ENCODE data around the gene CNTNAP5. TPM values are rescaled to one million over a fixed set of nuclear protein-coding genes. Genes with fewer than 3 reads are reported as not detected.

The CNTNAP5 gene
- total and polyA plus RNA-seq, 4 donors = not detected

DNA sequence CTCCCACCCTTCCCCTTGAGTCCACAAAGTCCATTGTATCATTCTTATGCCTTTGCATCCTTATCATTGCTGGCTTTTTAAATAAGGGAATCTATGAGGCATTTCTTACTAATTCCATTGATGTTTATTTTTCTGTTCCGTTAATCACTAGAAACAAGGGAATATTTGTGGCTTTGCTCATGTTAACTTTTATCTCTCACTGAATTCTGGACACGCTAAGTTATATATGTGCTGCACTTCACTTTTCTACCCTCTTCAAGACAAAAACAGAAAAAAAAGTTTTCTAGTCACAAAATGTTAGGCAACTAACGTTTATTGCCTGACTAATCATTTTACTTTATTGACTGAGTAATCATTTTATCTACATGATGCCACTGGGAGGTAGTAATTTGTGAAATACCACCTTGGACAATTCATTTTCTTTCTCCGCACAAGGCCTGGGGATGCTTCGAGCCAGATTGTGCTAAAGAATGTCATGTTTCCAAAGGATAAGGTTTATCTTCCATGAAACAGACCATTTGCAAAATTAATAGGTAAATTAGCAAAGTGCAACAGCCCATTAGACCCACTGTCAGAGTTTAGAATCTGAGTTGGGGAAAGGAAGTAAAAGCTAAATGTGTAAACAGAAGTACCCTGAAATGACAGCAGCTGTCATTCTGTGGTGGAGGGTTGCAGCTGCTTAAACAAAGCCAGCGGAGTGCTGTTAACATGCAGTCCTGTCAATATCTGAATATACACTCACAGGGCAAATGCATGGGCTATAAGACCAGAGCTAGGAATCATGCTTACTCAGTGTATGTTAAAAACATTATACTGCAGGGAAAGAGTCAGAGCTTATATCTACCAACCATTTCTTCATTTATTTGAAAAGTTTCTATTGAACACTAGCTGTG is 658.7 kb downstream of the CNTNAP5 start:
- ATAC-seq (ENCODE audit: low FRiP score) (no peak), DNase-seq (no peak)
- H3K9me3 ChIP-seq (ENCODE audit: control insufficient read depth, low read length) = no peaks in the 10 kb centered on the region
- 57 to 59% methylated on average over 6 of the region's 6 CpGs for WGBS, 2 donors
- H3K27ac ChIP-seq (ENCODE audit: low read depth in 1 of 2, low read length in 2 of 2) = no peak overlapping the region
- peaks cover 0 to 5% of the 10 kb centered on the region in 2 donors for H3K4me1 ChIP-seq (ENCODE audit: control insufficient read depth in 1 of 2, insufficient read depth in 2 of 2, low read length in 2 of 2)
- no peaks in the 10 kb centered on the region for H3K36me3 ChIP-seq (ENCODE audit: control insufficient read depth in 1 of 2, insufficient read depth in 2 of 2, low read length in 1 of 2)
- H3K27me3 ChIP-seq (ENCODE audit: control insufficient read depth in 1 of 2, insufficient read depth in 2 of 2, low read length in 1 of 2) = no peaks in the 10 kb centered on the region
- no peak overlapping the region for H3K4me3 ChIP-seq (ENCODE audit: low read length in 2 of 2)
- intact Hi-C loops (cut with DNase I) = no loop called here

GRCh38 chr2:124689348-124689747 is 664.3 kb downstream of the CNTNAP5 start:
- no peak overlapping the region for H3K4me3 ChIP-seq (ENCODE audit: low read length in 2 of 2)

GRCh38 chr2:124692216-124692615 is 667.1 kb downstream of the CNTNAP5 start:
- Histone ChIP-seq H3K4me3 (ENCODE audit: low read length in 2 of 2) (no peak overlapping the region), H3K27me3 (ENCODE audit: control insufficient read depth in 1 of 2, insufficient read depth in 2 of 2, low read length in 1 of 2) (no peaks in the 10 kb centered on the region), H3K4me1 (ENCODE audit: control insufficient read depth in 1 of 2, insufficient read depth in 2 of 2, low read length in 2 of 2) (no peaks in the 10 kb centered on the region), H3K27ac (ENCODE audit: low read depth in 1 of 2, low read length in 2 of 2) (no peak overlapping the region), H3K9me3 (ENCODE audit: control insufficient read depth, low read length) (peaks cover 6% of the 10 kb centered on the region), H3K36me3 (ENCODE audit: control insufficient read depth in 1 of 2, insufficient read depth in 2 of 2, low read length in 1 of 2) (peaks cover 0 to 3% of the 10 kb centered on the region in 2 donors)
- ATAC-seq (ENCODE audit: low FRiP score) = no peak
- intact Hi-C loops (cut with DNase I) = no loop called here
- DNase-seq = no peak

More at GRCh38 chr2:124689348-124689747, 664.3 kb downstream of the CNTNAP5 start:
- no peaks in the 10 kb centered on the region for H3K27me3 ChIP-seq (ENCODE audit: control insufficient read depth in 1 of 2, insufficient read depth in 2 of 2, low read length in 1 of 2)
- ATAC-seq (ENCODE audit: low FRiP score) (no peak), DNase-seq (no peak)
- no peak overlapping the region for H3K27ac ChIP-seq (ENCODE audit: low read depth in 1 of 2, low read length in 2 of 2)
- H3K4me1 ChIP-seq (ENCODE audit: control insufficient read depth in 1 of 2, insufficient read depth in 2 of 2, low read length in 2 of 2) = peaks cover 0 to 5% of the 10 kb centered on the region in 2 donors
- intact Hi-C loops (cut with DNase I) = no loop called here
- peaks cover 6% of the 10 kb centered on the region for H3K9me3 ChIP-seq (ENCODE audit: control insufficient read depth, low read length)
- 94 to 97% methylated on average over 3 of the region's 3 CpGs for WGBS, 2 donors
- H3K36me3 ChIP-seq (ENCODE audit: control insufficient read depth in 1 of 2, insufficient read depth in 2 of 2, low read length in 1 of 2) = peaks cover 0 to 3% of the 10 kb centered on the region in 2 donors

GRCh38 chr2:124692707-124693106 is 667.6 kb downstream of the CNTNAP5 start:
- WGBS, 2 donors = 71 to 73% methylated on average over 1 of the region's 1 CpG

DNA sequence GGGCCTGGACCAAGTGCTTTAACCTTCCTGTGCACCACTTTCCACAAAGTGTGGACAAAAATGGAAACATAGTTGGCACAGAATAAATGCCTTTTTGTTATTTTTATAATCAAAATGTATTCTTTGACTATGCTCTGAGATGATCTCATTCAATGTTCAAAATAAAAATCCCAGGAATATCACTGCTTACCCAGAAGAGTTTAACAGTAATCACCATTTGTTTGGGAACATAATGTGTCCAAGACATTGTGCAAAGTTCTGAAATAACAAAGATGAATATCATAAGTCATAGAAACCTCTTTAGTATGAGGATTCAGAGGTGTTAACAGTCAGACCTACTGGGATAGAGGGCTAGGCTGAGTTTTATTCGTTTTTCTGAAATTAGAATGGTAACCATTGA is 668.1 kb downstream of the CNTNAP5 start:
- Histone ChIP-seq H3K4me1 (ENCODE audit: control insufficient read depth in 1 of 2, insufficient read depth in 2 of 2, low read length in 2 of 2) (no peaks in the 10 kb centered on the region), H3K27ac (ENCODE audit: low read depth in 1 of 2, low read length in 2 of 2) (no peak overlapping the region), H3K36me3 (ENCODE audit: control insufficient read depth in 1 of 2, insufficient read depth in 2 of 2, low read length in 1 of 2) (peaks cover 0 to 3% of the 10 kb centered on the region in 2 donors), H3K27me3 (ENCODE audit: control insufficient read depth in 1 of 2, insufficient read depth in 2 of 2, low read length in 1 of 2) (no peaks in the 10 kb centered on the region), H3K9me3 (ENCODE audit: control insufficient read depth, low read length) (peaks cover 6% of the 10 kb centered on the region), H3K4me3 (ENCODE audit: low read length in 2 of 2) (no peak overlapping the region)
- ATAC-seq (ENCODE audit: low FRiP score) (no peak), DNase-seq (no peak)
- intact Hi-C loops (cut with DNase I) = no loop called here
- WGBS, 2 donors = 7 to 17% methylated on average over 1 of the region's 1 CpG

More at GRCh38 chr2:124692707-124693106, 667.6 kb downstream of the CNTNAP5 start:
- H3K27ac ChIP-seq (ENCODE audit: low read depth in 1 of 2, low read length in 2 of 2) = no peak overlapping the region
- intact Hi-C loops (cut with DNase I) = no loop called here
- DNase-seq (no peak), ATAC-seq (ENCODE audit: low FRiP score) (no peak)
- H3K27me3 ChIP-seq (ENCODE audit: control insufficient read depth in 1 of 2, insufficient read depth in 2 of 2, low read length in 1 of 2) = no peaks in the 10 kb centered on the region
- peaks cover 6% of the 10 kb centered on the region for H3K9me3 ChIP-seq (ENCODE audit: control insufficient read depth, low read length)
- no peak overlapping the region for H3K4me3 ChIP-seq (ENCODE audit: low read length in 2 of 2)
- peaks cover 0 to 3% of the 10 kb centered on the region in 2 donors for H3K36me3 ChIP-seq (ENCODE audit: control insufficient read depth in 1 of 2, insufficient read depth in 2 of 2, low read length in 1 of 2)
- no peaks in the 10 kb centered on the region for H3K4me1 ChIP-seq (ENCODE audit: control insufficient read depth in 1 of 2, insufficient read depth in 2 of 2, low read length in 2 of 2)

GRCh38 chr2:124698979-124699565 is 674.0 kb downstream of the CNTNAP5 start:
- no peak overlapping the region for H3K4me3 ChIP-seq (ENCODE audit: low read length in 2 of 2)
- intact Hi-C loops (cut with DNase I) = no loop called here
- no peaks in the 10 kb centered on the region for H3K4me1 ChIP-seq (ENCODE audit: control insufficient read depth in 1 of 2, insufficient read depth in 2 of 2, low read length in 2 of 2)
- H3K9me3 ChIP-seq (ENCODE audit: control insufficient read depth, low read length) = peaks cover 2% of the 10 kb centered on the region
- H3K36me3 ChIP-seq (ENCODE audit: control insufficient read depth in 1 of 2, insufficient read depth in 2 of 2, low read length in 1 of 2) = no peaks in the 10 kb centered on the region
- no peak overlapping the region for H3K27ac ChIP-seq (ENCODE audit: low read depth in 1 of 2, low read length in 2 of 2)
- DNase-seq = no peak
- H3K27me3 ChIP-seq (ENCODE audit: control insufficient read depth in 1 of 2, insufficient read depth in 2 of 2, low read length in 1 of 2) = peaks cover 0 to 3% of the 10 kb centered on the region in 2 donors
- no peak for ATAC-seq (ENCODE audit: low FRiP score)
- WGBS, 2 donors = 83 to 88% methylated on average over 3 to 4 of the region's 4 CpGs

DNA sequence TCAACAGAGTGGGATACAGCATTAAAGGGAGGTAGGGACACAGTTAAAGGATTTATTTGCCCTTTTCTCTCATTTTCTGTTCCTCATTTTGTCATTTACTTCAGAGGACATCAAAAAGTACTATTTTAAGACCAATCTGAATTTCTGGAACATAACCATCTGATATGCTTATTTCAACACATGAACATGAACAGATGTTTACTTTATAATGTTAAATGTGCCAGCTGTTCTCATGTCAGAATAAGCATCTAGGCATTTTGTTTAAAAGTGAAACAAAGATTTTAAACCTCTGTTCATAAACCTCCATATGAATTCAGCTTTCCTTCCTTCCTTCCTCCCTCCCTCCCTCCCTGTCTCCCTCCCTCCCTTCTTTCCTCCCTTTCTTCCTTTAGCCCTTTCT is 677.7 kb downstream of the CNTNAP5 start:
- intact Hi-C loops (cut with DNase I) = no loop called here
- no peak overlapping the region for H3K27ac ChIP-seq (ENCODE audit: low read depth in 1 of 2, low read length in 2 of 2)

GRCh38 chr2:124704071-124704925 is 679.2 kb downstream of the CNTNAP5 start:
- Histone ChIP-seq H3K27me3 (ENCODE audit: control insufficient read depth in 1 of 2, insufficient read depth in 2 of 2, low read length in 1 of 2) (peaks cover 0 to 3% of the 10 kb centered on the region in 2 donors), H3K27ac (ENCODE audit: low read depth in 1 of 2, low read length in 2 of 2) (no peak overlapping the region), H3K4me3 (ENCODE audit: low read length in 2 of 2) (no peak overlapping the region), H3K4me1 (ENCODE audit: control insufficient read depth in 1 of 2, insufficient read depth in 2 of 2, low read length in 2 of 2) (no peaks in the 10 kb centered on the region), H3K36me3 (ENCODE audit: control insufficient read depth in 1 of 2, insufficient read depth in 2 of 2, low read length in 1 of 2) (no peaks in the 10 kb centered on the region), H3K9me3 (ENCODE audit: control insufficient read depth, low read length) (peaks cover 2% of the 10 kb centered on the region)
- intact Hi-C loops (cut with DNase I) = no loop called here
- ATAC-seq (ENCODE audit: low FRiP score) = no peak
- DNase-seq = no peak
- WGBS, 2 donors = 62 to 64% methylated on average over 5 of the region's 5 CpGs

More for the DNA sequence above, 677.7 kb downstream of the CNTNAP5 start:
- no peak for DNase-seq
- H3K27me3 ChIP-seq (ENCODE audit: control insufficient read depth in 1 of 2, insufficient read depth in 2 of 2, low read length in 1 of 2) = peaks cover 0 to 3% of the 10 kb centered on the region in 2 donors
- H3K9me3 ChIP-seq (ENCODE audit: control insufficient read depth, low read length) = peaks cover 2% of the 10 kb centered on the region
- H3K4me1 ChIP-seq (ENCODE audit: control insufficient read depth in 1 of 2, insufficient read depth in 2 of 2, low read length in 2 of 2) = no peaks in the 10 kb centered on the region
- H3K4me3 ChIP-seq (ENCODE audit: low read length in 2 of 2) = no peak overlapping the region
- no peak for ATAC-seq (ENCODE audit: low FRiP score)
- no peaks in the 10 kb centered on the region for H3K36me3 ChIP-seq (ENCODE audit: control insufficient read depth in 1 of 2, insufficient read depth in 2 of 2, low read length in 1 of 2)
